ENCODE data around the gene TSKU.

Gene TSKU

DNA sequence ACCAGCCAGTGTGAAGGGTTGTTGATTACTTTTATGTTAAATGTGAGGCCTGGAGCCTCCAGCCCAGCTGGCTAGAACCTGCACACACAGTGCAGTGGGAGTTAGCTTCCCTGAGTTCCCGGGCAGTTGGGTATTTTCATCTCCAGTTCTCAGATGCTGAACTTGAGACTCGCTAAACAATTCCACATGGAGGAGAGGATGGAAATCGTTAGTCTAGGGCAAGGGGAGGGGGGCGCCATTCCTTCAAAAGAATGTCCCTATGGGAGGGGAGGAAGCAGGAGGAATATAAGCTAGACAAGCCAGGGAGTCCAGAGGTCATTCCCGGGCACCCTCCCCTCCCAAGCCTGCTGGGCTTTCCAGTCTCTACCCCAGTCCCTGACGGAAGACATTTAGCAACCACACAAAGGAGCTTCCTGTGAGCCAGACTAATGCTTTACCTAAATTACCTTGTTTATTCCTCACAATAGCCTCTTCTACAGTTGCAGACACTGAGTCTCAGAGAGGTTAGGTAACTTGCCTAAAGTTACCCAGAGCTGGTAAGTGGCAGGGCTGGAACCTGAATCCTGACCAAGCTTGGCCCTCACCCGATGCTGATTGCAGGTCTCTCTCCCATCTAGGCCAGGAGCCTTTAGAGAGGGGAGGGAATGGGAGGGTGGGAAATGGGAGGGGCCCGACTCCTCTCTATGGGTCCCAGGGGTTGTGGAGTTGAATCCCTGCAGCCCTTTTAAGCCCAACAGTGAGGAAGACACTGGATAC, 1.9 kb upstream of the TSKU start:
- peaks cover 41% of the 10 kb centered on the region for H3K79me2 ChIP-seq (ENCODE audit: insufficient read depth, low read length)
- peaks cover 3% of the 10 kb centered on the region for H3K27me3 ChIP-seq (ENCODE audit: insufficient read depth, low read length, poor library complexity, severe bottlenecking)
- H2AFZ ChIP-seq (ENCODE audit: low read length), result no peak overlapping the region
- H3K9ac ChIP-seq (ENCODE audit: low read depth, low read length, poor library complexity, severe bottlenecking), result peak overlapping the region; percentile 92
- H4K20me1 ChIP-seq (ENCODE audit: insufficient read depth, low read length, poor library complexity, severe bottlenecking), result no peaks in the 10 kb centered on the region
- peaks cover 48% of the 10 kb centered on the region for H3K4me1 ChIP-seq (ENCODE audit: insufficient read depth, low read length, poor library complexity, severe bottlenecking)
- no peaks in the 10 kb centered on the region for H3F3A ChIP-seq (ENCODE audit: low read depth)
- no peaks in the 10 kb centered on the region for H3K36me3 ChIP-seq (ENCODE audit: insufficient read depth, low read length)
- H3K9me2 ChIP-seq (replicated peaks; ENCODE audit: low read depth, low read length), result no peaks in the 10 kb centered on the region
- H3K4me2 ChIP-seq (ENCODE audit: low read depth, low read length, poor library complexity, severe bottlenecking), result peak overlapping the region; percentile 93
- no peak for TF ChIP-seq EZH2phosphoT487 (IDR thresholded peaks at IDR 0.05; ENCODE audit: borderline replicate concordance)
- TF ChIP-seq, protein P1, sequence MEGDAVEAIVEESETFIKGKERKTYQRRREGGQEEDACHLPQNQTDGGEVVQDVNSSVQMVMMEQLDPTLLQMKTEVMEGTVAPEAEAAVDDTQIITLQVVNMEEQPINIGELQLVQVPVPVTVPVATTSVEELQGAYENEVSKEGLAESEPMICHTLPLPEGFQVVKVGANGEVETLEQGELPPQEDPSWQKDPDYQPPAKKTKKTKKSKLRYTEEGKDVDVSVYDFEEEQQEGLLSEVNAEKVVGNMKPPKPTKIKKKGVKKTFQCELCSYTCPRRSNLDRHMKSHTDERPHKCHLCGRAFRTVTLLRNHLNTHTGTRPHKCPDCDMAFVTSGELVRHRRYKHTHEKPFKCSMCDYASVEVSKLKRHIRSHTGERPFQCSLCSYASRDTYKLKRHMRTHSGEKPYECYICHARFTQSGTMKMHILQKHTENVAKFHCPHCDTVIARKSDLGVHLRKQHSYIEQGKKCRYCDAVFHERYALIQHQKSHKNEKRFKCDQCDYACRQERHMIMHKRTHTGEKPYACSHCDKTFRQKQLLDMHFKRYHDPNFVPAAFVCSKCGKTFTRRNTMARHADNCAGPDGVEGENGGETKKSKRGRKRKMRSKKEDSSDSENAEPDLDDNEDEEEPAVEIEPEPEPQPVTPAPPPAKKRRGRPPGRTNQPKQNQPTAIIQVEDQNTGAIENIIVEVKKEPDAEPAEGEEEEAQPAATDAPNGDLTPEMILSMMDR (conservative IDR thresholded peaks at IDR 0.05; ENCODE audit: low read length), result no peak
- peak overlapping the region; percentile 99 for H3K4me3 ChIP-seq (ENCODE audit: low read length, poor library complexity, severe bottlenecking)
- H3K9me3 ChIP-seq (ENCODE audit: insufficient read depth, low read depth, low read length), result peaks cover 6% of the 10 kb centered on the region; the same call in 1 of the 2 replicates

DNA sequence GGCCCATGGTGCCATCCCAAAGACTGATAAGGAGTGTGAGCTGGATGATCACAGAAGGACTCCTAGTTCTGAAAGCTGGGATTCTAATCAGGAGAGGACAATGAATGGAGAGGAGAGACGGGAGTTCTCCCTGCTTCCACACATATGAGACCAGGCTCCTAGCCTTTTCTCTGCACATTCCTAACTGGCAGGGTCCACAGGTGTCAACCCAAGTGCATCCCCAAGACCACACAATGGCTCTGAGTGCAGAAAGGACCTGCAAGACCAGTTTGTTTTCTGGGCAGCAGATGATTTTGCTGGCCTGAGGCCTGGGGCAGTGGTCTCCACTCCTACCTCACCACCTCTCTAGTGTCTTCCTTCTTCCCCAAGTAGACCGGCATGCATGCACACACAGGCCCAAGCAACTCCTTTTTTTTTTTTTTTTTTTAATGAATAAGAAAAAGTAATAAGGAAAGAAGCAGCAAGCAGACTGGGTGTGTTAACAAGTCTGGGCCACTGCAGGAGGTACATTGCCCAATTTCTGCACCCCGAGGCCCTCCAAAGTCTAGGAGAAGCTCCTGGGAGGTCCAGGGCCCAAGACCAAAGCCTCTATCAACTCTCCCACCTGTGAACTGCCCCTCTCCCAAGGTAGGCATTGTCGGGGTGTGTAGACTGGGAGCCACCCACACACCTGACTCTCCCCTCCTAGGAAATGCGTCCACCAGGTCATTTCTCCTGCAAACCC, 1.2 kb upstream of the TSKU start:
- no peaks in the 10 kb centered on the region for H3K9me2 ChIP-seq (replicated peaks; ENCODE audit: low read depth, low read length)
- peaks cover 49% of the 10 kb centered on the region for H3K4me1 ChIP-seq (ENCODE audit: insufficient read depth, low read length, poor library complexity, severe bottlenecking)
- TF ChIP-seq, protein P1 (conservative IDR thresholded peaks at IDR 0.05; ENCODE audit: low read length), result no peak
- no peak for TF ChIP-seq EZH2phosphoT487 (IDR thresholded peaks at IDR 0.05; ENCODE audit: borderline replicate concordance)
- H3F3A ChIP-seq (ENCODE audit: low read depth), result no peaks in the 10 kb centered on the region
- H4K20me1 ChIP-seq (ENCODE audit: insufficient read depth, low read length, poor library complexity, severe bottlenecking), result no peaks in the 10 kb centered on the region
- H3K4me3 ChIP-seq (ENCODE audit: low read length, poor library complexity, severe bottlenecking), result peak overlapping the region; percentile 99
- H3K4me2 ChIP-seq (ENCODE audit: low read depth, low read length, poor library complexity, severe bottlenecking), result peak overlapping the region; percentile 93
- no peaks in the 10 kb centered on the region for H3K9me3 ChIP-seq (ENCODE audit: insufficient read depth, low read depth, low read length)
- H3K9ac ChIP-seq (ENCODE audit: low read depth, low read length, poor library complexity, severe bottlenecking), result peak overlapping the region; percentile 92
- no peaks in the 10 kb centered on the region for H3K36me3 ChIP-seq (ENCODE audit: insufficient read depth, low read length)
- H3K27me3 ChIP-seq (ENCODE audit: insufficient read depth, low read length, poor library complexity, severe bottlenecking), result peaks cover 3% of the 10 kb centered on the region
- H2AFZ ChIP-seq (ENCODE audit: low read length), result peak overlapping the region; percentile 95
- H3K79me2 ChIP-seq (ENCODE audit: insufficient read depth, low read length), result peaks cover 48% of the 10 kb centered on the region

GRCh38 chr11:76782531-76783293, 444 bp upstream of the TSKU start:
- no peaks in the 10 kb centered on the region for H3K9me3 ChIP-seq (ENCODE audit: insufficient read depth, low read depth, low read length)
- TF ChIP-seq EZH2phosphoT487 (IDR thresholded peaks at IDR 0.05; ENCODE audit: borderline replicate concordance), result no peak
- TF ChIP-seq, protein P1 (conservative IDR thresholded peaks at IDR 0.05; ENCODE audit: low read length), result no peak
- H4K20me1 ChIP-seq (ENCODE audit: insufficient read depth, low read length, poor library complexity, severe bottlenecking), result no peaks in the 10 kb centered on the region
- H3K79me2 ChIP-seq (ENCODE audit: insufficient read depth, low read length), result peaks cover 56% of the 10 kb centered on the region
- H3K27me3 ChIP-seq (ENCODE audit: insufficient read depth, low read length, poor library complexity, severe bottlenecking), result peaks cover 3% of the 10 kb centered on the region
- H3K9me2 ChIP-seq (replicated peaks; ENCODE audit: low read depth, low read length), result no peaks in the 10 kb centered on the region
- H3K4me1 ChIP-seq (ENCODE audit: insufficient read depth, low read length, poor library complexity, severe bottlenecking), result peaks cover 51% of the 10 kb centered on the region
- H3K9ac ChIP-seq (ENCODE audit: low read depth, low read length, poor library complexity, severe bottlenecking), result peak overlapping the region; percentile 92
- H3K36me3 ChIP-seq (ENCODE audit: insufficient read depth, low read length), result no peaks in the 10 kb centered on the region
- H2AFZ ChIP-seq (ENCODE audit: low read length), result peak overlapping the region; percentile 95
- no peaks in the 10 kb centered on the region for H3F3A ChIP-seq (ENCODE audit: low read depth)
- peak overlapping the region; percentile 93 for H3K4me2 ChIP-seq (ENCODE audit: low read depth, low read length, poor library complexity, severe bottlenecking)
- H3K4me3 ChIP-seq (ENCODE audit: low read length, poor library complexity, severe bottlenecking), result peak overlapping the region; percentile 99

Measured in Loucy (cell line).